C4-2B (cell line): ENCODE measurements around the gene LY86.

ENCODE experiments used
- ZFX ChIP-seq: fragments of 450-650 bp; IDR thresholded peaks from 2 replicates; pipeline ENCODE4 v1.6.1; 2017
- TF ChIP-seq, protein P1 (sequence below): fragments of 450-650 bp; conservative IDR thresholded peaks from 2 replicates; pipeline ENCODE4 v1.5.1; 2017; ENCODE audit warnings: mild to moderate bottlenecking

DNA sequence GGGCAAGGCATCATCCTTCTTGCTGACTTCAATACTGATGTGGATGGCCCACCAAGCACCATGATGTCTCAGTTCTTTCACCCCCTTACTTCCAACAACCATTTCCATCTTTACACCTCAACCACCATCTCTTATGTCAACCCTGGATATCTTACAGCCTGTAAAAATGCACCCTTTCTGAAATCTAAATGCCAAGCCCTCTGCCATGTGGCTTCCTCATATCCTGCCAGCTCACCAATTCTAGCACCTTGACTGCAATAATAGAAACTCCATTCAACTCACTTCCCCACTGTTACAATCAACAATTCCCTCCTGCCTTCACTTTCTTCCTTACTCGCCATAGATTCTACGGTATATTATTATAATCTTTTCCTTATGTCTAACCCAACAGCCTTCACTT lies 57.9 kb downstream of the LY86 start:
- TF ChIP-seq, protein P1, sequence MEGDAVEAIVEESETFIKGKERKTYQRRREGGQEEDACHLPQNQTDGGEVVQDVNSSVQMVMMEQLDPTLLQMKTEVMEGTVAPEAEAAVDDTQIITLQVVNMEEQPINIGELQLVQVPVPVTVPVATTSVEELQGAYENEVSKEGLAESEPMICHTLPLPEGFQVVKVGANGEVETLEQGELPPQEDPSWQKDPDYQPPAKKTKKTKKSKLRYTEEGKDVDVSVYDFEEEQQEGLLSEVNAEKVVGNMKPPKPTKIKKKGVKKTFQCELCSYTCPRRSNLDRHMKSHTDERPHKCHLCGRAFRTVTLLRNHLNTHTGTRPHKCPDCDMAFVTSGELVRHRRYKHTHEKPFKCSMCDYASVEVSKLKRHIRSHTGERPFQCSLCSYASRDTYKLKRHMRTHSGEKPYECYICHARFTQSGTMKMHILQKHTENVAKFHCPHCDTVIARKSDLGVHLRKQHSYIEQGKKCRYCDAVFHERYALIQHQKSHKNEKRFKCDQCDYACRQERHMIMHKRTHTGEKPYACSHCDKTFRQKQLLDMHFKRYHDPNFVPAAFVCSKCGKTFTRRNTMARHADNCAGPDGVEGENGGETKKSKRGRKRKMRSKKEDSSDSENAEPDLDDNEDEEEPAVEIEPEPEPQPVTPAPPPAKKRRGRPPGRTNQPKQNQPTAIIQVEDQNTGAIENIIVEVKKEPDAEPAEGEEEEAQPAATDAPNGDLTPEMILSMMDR, result no peak
- TF ChIP-seq ZFX, result no peak
